ENCODE data around the gene SPNS1. TPM values are rescaled to one million over a fixed set of nuclear protein-coding genes. Genes with fewer than 3 reads are reported as not detected.

Gene SPNS1
- total and polyA plus RNA-seq, 2 of the 8 experiments (the other 6 are each of a cell fraction or from before 2014, with no cell fraction given) = 48.8 to 66.9 TPM

DNA sequence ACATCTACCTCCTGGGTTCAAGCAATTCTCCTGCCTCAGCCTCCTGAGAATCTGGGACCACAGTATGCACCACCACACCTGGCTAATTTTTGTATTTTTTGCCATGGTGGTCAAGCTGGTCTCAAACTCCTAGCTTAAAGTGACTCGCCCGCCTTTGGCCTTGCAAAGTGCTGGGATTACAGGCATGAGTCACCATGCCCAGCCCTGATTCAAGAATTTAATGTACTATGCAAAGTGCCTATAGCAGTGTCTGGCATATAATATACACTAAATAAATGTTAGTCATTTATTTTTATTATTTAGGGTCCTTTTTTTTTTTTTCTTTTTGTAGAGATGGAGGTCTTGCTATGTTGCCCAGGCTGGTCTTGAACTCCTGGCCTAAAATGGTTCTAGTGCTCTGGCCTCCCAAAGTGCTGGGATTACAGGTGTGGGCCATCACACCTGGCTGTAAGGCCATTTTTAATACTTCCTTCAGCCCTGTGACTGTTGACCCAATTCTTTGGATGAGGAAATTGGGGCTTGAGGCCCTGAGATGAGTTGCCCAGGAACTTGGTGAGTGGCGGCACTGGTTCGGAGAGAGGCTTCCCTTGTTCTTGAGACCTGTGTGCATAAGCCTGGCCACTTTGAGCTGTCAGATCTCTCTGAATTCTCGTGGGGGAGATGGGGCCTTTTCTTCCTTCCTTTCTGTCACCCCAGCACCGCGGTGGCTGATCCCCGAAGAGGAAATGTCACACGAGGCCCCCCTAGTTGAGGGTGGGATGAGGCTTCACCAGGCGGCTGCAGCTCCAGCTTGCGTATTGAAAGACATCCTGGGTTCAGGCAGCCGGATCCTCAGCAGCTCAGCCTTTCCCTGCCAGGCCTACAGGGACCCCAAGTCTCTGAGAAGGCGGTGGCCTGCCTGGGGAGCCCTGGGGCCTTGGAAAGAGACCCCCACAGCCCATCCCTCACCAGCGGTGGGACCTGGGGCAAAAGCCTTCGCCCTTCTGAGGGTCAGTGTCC is 49.0 kb downstream of the SPNS1 start:
- no peak overlapping the region for H4K5ac ChIP-seq (ENCODE audit: insufficient read length, low read depth, low read length)
- ChIA-PET POLR2A (ENCODE audit: partially characterized antibody) (no interaction called here), CTCF (ENCODE audit: partially characterized antibody) (interaction anchor here (0.5 to 3.5 kb wide), 5 partner anchors 12 to 435 kb away, joined by 3 to 15 read pairs (median 3); no protein-coding TSS in a partner anchor)
- H3K56ac ChIP-seq (replicated peaks; ENCODE audit: insufficient read length, low read depth, low read length) = no peak overlapping the region
- no peaks in the 10 kb centered on the region for H4K20me1 ChIP-seq (replicated peaks in 1 of 2; ENCODE audit: control insufficient read depth in 1 of 2, insufficient read depth in 2 of 2, low read length in 2 of 2)
- 90% methylated on average over 15 of the region's 15 CpGs; no CpG with 5 or more reads in 1 of the 2 experiments for WGBS, 2 experiments (ENCODE audit: extremely low coverage in 1 of 2, insufficient coverage in 1 of 2, insufficient read length in 1 of 2, insufficient replicate concordance in 2 of 2, low coverage in 1 of 2, low lambda C conversion rate in 2 of 2, missing lambda C conversion rate in 1 of 2)
- H2AK5ac ChIP-seq (ENCODE audit: low read depth, low read length) = no peak overlapping the region
- H3K14ac ChIP-seq (ENCODE audit: insufficient read length) = no peak overlapping the region
- no peaks in the 10 kb centered on the region for H3K9me3 ChIP-seq (ENCODE audit: insufficient read depth in 2 of 2, low read depth in 1 of 2, low read length in 1 of 2)
- no peak for DNase-seq (ENCODE audit: low read depth in 1 of 2, low spot score in 2 of 2)
- H3K27me3 ChIP-seq (replicated peaks in 1 of 4; ENCODE audit: control insufficient read depth in 3 of 4, extremely low read depth in 1 of 4, insufficient read depth in 3 of 4, low read length in 3 of 4) = no peaks in the 10 kb centered on the region
- H3K27ac ChIP-seq (ENCODE audit: low read depth, low read length) = no peak overlapping the region
- H3K9ac ChIP-seq (replicated peaks in 1 of 4; ENCODE audit: extremely low read depth in 1 of 4, low read depth in 3 of 4, low read length in 3 of 4) = no peak overlapping the region
- no peak for FAIRE-seq
- no peak overlapping the region for H3K4me3 ChIP-seq (ENCODE audit: extremely low read depth in 1 of 4, insufficient read depth in 2 of 4, low read depth in 3 of 4, low read length in 4 of 4)
- no peak overlapping the region for H3K23ac ChIP-seq (ENCODE audit: insufficient read length)
- H3K4me2 ChIP-seq (ENCODE audit: insufficient read depth in 1 of 2, low read depth in 2 of 2, low read length in 2 of 2) = no peak overlapping the region
- H3K23me2 ChIP-seq (ENCODE audit: low read depth, low read length) = no peaks in the 10 kb centered on the region
- H2BK12ac ChIP-seq (ENCODE audit: low read depth, low read length) = no peak overlapping the region
- H2BK5ac ChIP-seq (ENCODE audit: low read depth, low read length) = no peak overlapping the region
- no peaks in the 10 kb centered on the region for H3K36me3 ChIP-seq (ENCODE audit: control insufficient read depth in 2 of 4, insufficient read depth in 4 of 4, low read length in 3 of 4)
- H2BK120ac ChIP-seq (replicated peaks; ENCODE audit: low read depth, low read length) = no peak overlapping the region
- H3K4ac ChIP-seq (replicated peaks; ENCODE audit: insufficient read length, low read depth, low read length) = no peak overlapping the region
- H2AFZ ChIP-seq (ENCODE audit: low read length) = 0 out of 2 replicates have a peak overlapping the region, but pooled peaks have one; percentile 2
- no peak overlapping the region for H2BK15ac ChIP-seq (ENCODE audit: low read length)
- no peak overlapping the region for H3K18ac ChIP-seq (ENCODE audit: extremely low read depth, low read length)
- H4K91ac ChIP-seq (replicated peaks; ENCODE audit: insufficient read length, low read length) = no peak overlapping the region
- H3K79me1 ChIP-seq (ENCODE audit: low read depth, low read length) = no peaks in the 10 kb centered on the region
- peaks cover 0 to 1% (median 0%) of the 10 kb centered on the region in 4 experiments; a peak in 3 of 7 replicates for H3K4me1 ChIP-seq (replicated peaks in 1 of 4; ENCODE audit: control insufficient read depth in 3 of 4, insufficient read depth in 4 of 4, low read length in 3 of 4)
- no peak overlapping the region for H2BK20ac ChIP-seq (ENCODE audit: low read length)
- no peak overlapping the region; the same call in 1 of the 2 replicates for H4K8ac ChIP-seq (ENCODE audit: extremely low read depth, insufficient read depth, low read length)
- H3K79me2 ChIP-seq (ENCODE audit: control insufficient read depth in 1 of 2, insufficient read depth in 2 of 2, low read length in 2 of 2) = no peaks in the 10 kb centered on the region
- TF ChIP-seq SP2 (IDR thresholded peaks at IDR 0.05; ENCODE audit: low read length) (no peak), CHD2 (IDR thresholded peaks at IDR 0.05; ENCODE audit: low read length) (no peak), BACH1 (IDR thresholded peaks at IDR 0.05; ENCODE audit: low read length) (no peak), SP4 (IDR thresholded peaks at IDR 0.05; ENCODE audit: low read length) (no peak), EP300 (IDR thresholded peaks at IDR 0.05; ENCODE audit: borderline replicate concordance in 1 of 2, low read depth in 2 of 2, low read length in 2 of 2) (no peak), NRF1 (IDR thresholded peaks at IDR 0.05; ENCODE audit: low read depth, low read length) (no peak), RBBP5 (IDR thresholded peaks at IDR 0.05; ENCODE audit: borderline replicate concordance, low read depth, low read length) (no peak)
- TF ChIP-seq, protein P1, sequence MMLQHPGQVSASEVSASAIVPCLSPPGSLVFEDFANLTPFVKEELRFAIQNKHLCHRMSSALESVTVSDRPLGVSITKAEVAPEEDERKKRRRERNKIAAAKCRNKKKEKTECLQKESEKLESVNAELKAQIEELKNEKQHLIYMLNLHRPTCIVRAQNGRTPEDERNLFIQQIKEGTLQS (IDR thresholded peaks at IDR 0.05; ENCODE audit: insufficient read depth, low read depth, low read length) = no peak
- TF ChIP-seq, protein P2, sequence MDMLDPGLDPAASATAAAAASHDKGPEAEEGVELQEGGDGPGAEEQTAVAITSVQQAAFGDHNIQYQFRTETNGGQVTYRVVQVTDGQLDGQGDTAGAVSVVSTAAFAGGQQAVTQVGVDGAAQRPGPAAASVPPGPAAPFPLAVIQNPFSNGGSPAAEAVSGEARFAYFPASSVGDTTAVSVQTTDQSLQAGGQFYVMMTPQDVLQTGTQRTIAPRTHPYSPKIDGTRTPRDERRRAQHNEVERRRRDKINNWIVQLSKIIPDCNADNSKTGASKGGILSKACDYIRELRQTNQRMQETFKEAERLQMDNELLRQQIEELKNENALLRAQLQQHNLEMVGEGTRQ (IDR thresholded peaks at IDR 0.05; ENCODE audit: low read length) = no peak
- TF ChIP-seq, protein P3, sequence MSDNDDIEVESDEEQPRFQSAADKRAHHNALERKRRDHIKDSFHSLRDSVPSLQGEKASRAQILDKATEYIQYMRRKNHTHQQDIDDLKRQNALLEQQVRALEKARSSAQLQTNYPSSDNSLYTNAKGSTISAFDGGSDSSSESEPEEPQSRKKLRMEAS (IDR thresholded peaks at IDR 0.05) = no peak

Data from H1 (cell line).